ENCODE measurements around the gene ODF2L. TPM values are rescaled to one million over a fixed set of nuclear protein-coding genes. Genes with fewer than 3 reads are reported as not detected.

Gene ODF2L
- total RNA-seq, 1 donor from 2014 or later, result 23.3 TPM

- peak; percentile 85 for DNase-seq
- peak overlapping the region; percentile 44 for H3K4me3 Mint-ChIP-seq
- intact Hi-C loops (cut with micrococcal nuclease), result loop anchor here (1.0 to 2.0 kb wide), 2 partner anchors 39 to 83 kb away; no protein-coding TSS in a partner anchor
- H3K4me1 Mint-ChIP-seq, result peaks cover 2% of the 10 kb centered on the region
- peaks cover 14% of the 10 kb centered on the region for H3K27me3 Mint-ChIP-seq
- no peaks in the 10 kb centered on the region for H3K36me3 Mint-ChIP-seq (ENCODE audit: low read depth)
- no peak overlapping the region for H3K27ac Mint-ChIP-seq
- no peaks in the 10 kb centered on the region for H3K9me3 Mint-ChIP-seq
Measured at GRCh38 chr1:86419277-86419903, 23.3 kb upstream of the ODF2L start.

GRCh38 chr1:86416343-86416742, 20.2 kb upstream of the ODF2L start:
- no peaks in the 10 kb centered on the region for H3K9me3 Mint-ChIP-seq
- intact Hi-C loops (cut with micrococcal nuclease), result no loop called here
- peaks cover 2% of the 10 kb centered on the region for H3K4me1 Mint-ChIP-seq
- no peak for DNase-seq
- no peaks in the 10 kb centered on the region for H3K36me3 Mint-ChIP-seq (ENCODE audit: low read depth)
- H3K27ac Mint-ChIP-seq, result no peak overlapping the region
- H3K27me3 Mint-ChIP-seq, result no peaks in the 10 kb centered on the region
- H3K4me3 Mint-ChIP-seq, result no peak overlapping the region

- H3K9me3 Mint-ChIP-seq, result no peaks in the 10 kb centered on the region
- H3K4me3 Mint-ChIP-seq, result no peak overlapping the region
- no peak overlapping the region for H3K27ac Mint-ChIP-seq
- H3K4me1 Mint-ChIP-seq, result no peaks in the 10 kb centered on the region
- no peak for DNase-seq
- peaks cover 4% of the 10 kb centered on the region for H3K27me3 Mint-ChIP-seq
- H3K36me3 Mint-ChIP-seq (ENCODE audit: low read depth), result no peaks in the 10 kb centered on the region
- intact Hi-C loops (cut with micrococcal nuclease), result no loop called here
Measured at GRCh38 chr1:86410879-86411278, 14.8 kb upstream of the ODF2L start.

- peaks cover 10% of the 10 kb centered on the region for H3K27me3 Mint-ChIP-seq
- H3K4me3 Mint-ChIP-seq, result no peak overlapping the region
- H3K36me3 Mint-ChIP-seq (ENCODE audit: low read depth), result no peaks in the 10 kb centered on the region
- no peak for DNase-seq
- H3K9me3 Mint-ChIP-seq, result no peaks in the 10 kb centered on the region
- H3K4me1 Mint-ChIP-seq, result no peaks in the 10 kb centered on the region
- H3K27ac Mint-ChIP-seq, result no peak overlapping the region
- intact Hi-C loops (cut with micrococcal nuclease), result no loop called here
Measured at GRCh38 chr1:86409416-86410021, 13.4 kb upstream of the ODF2L start.

GRCh38 chr1:86396498-86396890, 371 bp upstream of the ODF2L start:
- no peaks in the 10 kb centered on the region for H3K9me3 Mint-ChIP-seq
- peaks cover 13% of the 10 kb centered on the region for H3K27me3 Mint-ChIP-seq
- no peak for DNase-seq
- intact Hi-C loops (cut with micrococcal nuclease), result loop anchor here (1.0 to 10.0 kb wide), 7 partner anchors 8 to 938 kb away; partner anchors contain the start of genes HS2ST1, SELENOF, SH3GLB1 and ZNHIT6
- peaks cover 8% of the 10 kb centered on the region for H3K36me3 Mint-ChIP-seq (ENCODE audit: low read depth)
- H3K4me1 Mint-ChIP-seq, result peaks cover 32% of the 10 kb centered on the region
- H3K4me3 Mint-ChIP-seq, result peak overlapping the region; percentile 94
- peak overlapping the region; percentile 98 for H3K27ac Mint-ChIP-seq

GRCh38 chr1:86394416-86394815, 1.7 kb downstream of the ODF2L start:
- no peak for DNase-seq
- Mint-ChIP-seq H3K27ac (peak overlapping the region; percentile 22), H3K4me1 (peaks cover 51% of the 10 kb centered on the region), H3K9me3 (peaks cover 11% of the 10 kb centered on the region), H3K27me3 (peaks cover 3% of the 10 kb centered on the region), H3K36me3 (ENCODE audit: low read depth) (peaks cover 17% of the 10 kb centered on the region), H3K4me3 (peak overlapping the region; percentile 56)
- intact Hi-C loops (cut with micrococcal nuclease), result loop anchor here (10.0 kb wide), 1 partner anchor 940 kb away; no protein-coding TSS in a partner anchor

GRCh38 chr1:86389307-86389706, 6.8 kb downstream of the ODF2L start:
- H3K36me3 Mint-ChIP-seq (ENCODE audit: low read depth), result peaks cover 17% of the 10 kb centered on the region
- H3K4me1 Mint-ChIP-seq, result peaks cover 39% of the 10 kb centered on the region
- intact Hi-C loops (cut with micrococcal nuclease), result no loop called here

GRCh38 chr1:86388777-86389176, 7.3 kb downstream of the ODF2L start:
- Mint-ChIP-seq H3K4me3 (no peak overlapping the region), H3K4me1 (peaks cover 39% of the 10 kb centered on the region), H3K27me3 (no peaks in the 10 kb centered on the region), H3K9me3 (peaks cover 11% of the 10 kb centered on the region), H3K27ac (peak overlapping the region; percentile 85), H3K36me3 (ENCODE audit: low read depth) (peaks cover 16% of the 10 kb centered on the region)
- intact Hi-C loops (cut with micrococcal nuclease), result loop anchor here (1.0 kb wide), 1 partner anchor 8 kb away; the partner anchor contains the start of gene ODF2L
- DNase-seq, result no peak

More at GRCh38 chr1:86389307-86389706, 6.8 kb downstream of the ODF2L start:
- Mint-ChIP-seq H3K27me3 (no peaks in the 10 kb centered on the region), H3K27ac (peak overlapping the region; percentile 85), H3K9me3 (peaks cover 11% of the 10 kb centered on the region), H3K4me3 (peak overlapping the region; percentile 76)
- no peak for DNase-seq

- intact Hi-C loops (cut with micrococcal nuclease), result loop anchor here (1.0 kb wide), 1 partner anchor 8 kb away; the partner anchor contains the start of gene ODF2L
- Mint-ChIP-seq H3K4me3 (no peak overlapping the region), H3K36me3 (ENCODE audit: low read depth) (peaks cover 11% of the 10 kb centered on the region), H3K4me1 (peaks cover 32% of the 10 kb centered on the region), H3K27ac (no peak overlapping the region), H3K27me3 (no peaks in the 10 kb centered on the region), H3K9me3 (peaks cover 11% of the 10 kb centered on the region)
- no peak for DNase-seq
Measured at GRCh38 chr1:86387916-86388627, 8.1 kb downstream of the ODF2L start.

- H3K27me3 Mint-ChIP-seq, result no peaks in the 10 kb centered on the region
- no peaks in the 10 kb centered on the region for H3K9me3 Mint-ChIP-seq
- peak overlapping the region; percentile 62 for H3K4me3 Mint-ChIP-seq
- no peak overlapping the region for H3K27ac Mint-ChIP-seq
- intact Hi-C loops (cut with micrococcal nuclease), result loop anchor here (2.0 to 5.0 kb wide), 5 partner anchors 14 to 699 kb away; partner anchors contain the start of genes HS2ST1, ODF2L and SELENOF
- DNase-seq, result no peak
- H3K36me3 Mint-ChIP-seq (ENCODE audit: low read depth), result peaks cover 10% of the 10 kb centered on the region
- peaks cover 3% of the 10 kb centered on the region for H3K4me1 Mint-ChIP-seq
Measured at GRCh38 chr1:86382878-86383277, 13.2 kb downstream of the ODF2L start.

GRCh38 chr1:86381223-86381622, 14.9 kb downstream of the ODF2L start:
- Mint-ChIP-seq H3K9me3 (peaks cover 9% of the 10 kb centered on the region), H3K4me3 (no peak overlapping the region), H3K4me1 (peaks cover 3% of the 10 kb centered on the region), H3K27ac (no peak overlapping the region), H3K27me3 (no peaks in the 10 kb centered on the region), H3K36me3 (ENCODE audit: low read depth) (peaks cover 27% of the 10 kb centered on the region)
- intact Hi-C loops (cut with micrococcal nuclease), result loop anchor here (2.0 to 5.0 kb wide), 5 partner anchors 38 to 701 kb away; partner anchors contain the start of genes HS2ST1 and SELENOF
- DNase-seq, result no peak

GRCh38 chr1:86380257-86380861, 15.8 kb downstream of the ODF2L start:
- no peak overlapping the region for H3K4me3 Mint-ChIP-seq
- peaks cover 9% of the 10 kb centered on the region for H3K9me3 Mint-ChIP-seq
- H3K27ac Mint-ChIP-seq, result no peak overlapping the region
- H3K4me1 Mint-ChIP-seq, result peaks cover 3% of the 10 kb centered on the region
- DNase-seq, result peak; percentile 75
- peaks cover 29% of the 10 kb centered on the region for H3K36me3 Mint-ChIP-seq (ENCODE audit: low read depth)
- no peaks in the 10 kb centered on the region for H3K27me3 Mint-ChIP-seq
- intact Hi-C loops (cut with micrococcal nuclease), result loop anchor here (1.0 to 5.0 kb wide), 7 partner anchors 38 to 702 kb away; partner anchors contain the start of genes HS2ST1 and SELENOF

GRCh38 chr1:86378813-86379212, 17.3 kb downstream of the ODF2L start:
- intact Hi-C loops (cut with micrococcal nuclease), result no loop called here
- peaks cover 3% of the 10 kb centered on the region for H3K4me1 Mint-ChIP-seq
- no peaks in the 10 kb centered on the region for H3K27me3 Mint-ChIP-seq
- DNase-seq, result no peak
- peaks cover 36% of the 10 kb centered on the region for H3K36me3 Mint-ChIP-seq (ENCODE audit: low read depth)
- peaks cover 9% of the 10 kb centered on the region for H3K9me3 Mint-ChIP-seq
- H3K27ac Mint-ChIP-seq, result no peak overlapping the region
- H3K4me3 Mint-ChIP-seq, result no peak overlapping the region

Measured in activated CD4-positive, alpha-beta T cell treated with anti-CD3 and anti-CD28 coated beads, Interleukin-2, amount 10 ng/mL, durations not matched to agents 24 days and 14 days (primary cell).